HTERT RPE-1 (cell line): ENCODE data around the gene ADAM8.

Source experiments
- in situ Hi-C: fragments of 300-500 bp; cut with MboI; formaldehyde crosslinking; loops from 4 replicates; pipeline ENCODE4 v1.14.3; 2020; ENCODE audit warnings: low sequenced_read_pairs

Gene ADAM8

DNA sequence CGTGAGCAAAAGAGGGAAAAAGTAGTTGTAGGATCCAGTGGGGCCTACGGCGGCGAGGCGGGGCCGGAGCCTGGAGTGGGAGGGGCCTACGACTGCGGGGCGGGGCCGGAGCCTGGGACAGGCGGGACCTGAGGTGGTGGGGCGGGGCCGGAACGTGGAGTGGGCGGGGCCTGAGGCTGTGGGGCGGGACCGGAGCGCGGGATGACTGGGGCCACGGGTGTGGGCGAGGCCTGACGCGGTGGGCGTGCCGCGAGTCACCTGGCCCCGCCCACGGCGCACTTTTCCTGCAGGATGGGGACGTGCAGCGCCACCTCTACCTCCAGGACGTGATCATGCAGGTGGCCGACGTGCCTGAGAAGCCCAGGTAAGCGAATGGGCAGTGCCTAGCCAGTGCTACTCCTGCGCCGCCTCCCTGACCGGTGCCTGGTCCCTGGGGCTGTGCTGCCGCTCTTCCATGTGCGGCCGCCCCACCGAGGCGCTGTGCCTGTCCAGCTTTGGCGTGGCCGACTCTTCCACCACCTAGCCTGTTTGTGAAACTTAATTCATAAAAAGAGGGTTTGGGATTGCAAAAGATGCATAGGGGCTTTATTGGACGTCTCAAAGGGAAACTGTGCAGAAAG, 32.5 kb upstream of the ADAM8 start:
- in situ Hi-C loops = no loop called here

DNA sequence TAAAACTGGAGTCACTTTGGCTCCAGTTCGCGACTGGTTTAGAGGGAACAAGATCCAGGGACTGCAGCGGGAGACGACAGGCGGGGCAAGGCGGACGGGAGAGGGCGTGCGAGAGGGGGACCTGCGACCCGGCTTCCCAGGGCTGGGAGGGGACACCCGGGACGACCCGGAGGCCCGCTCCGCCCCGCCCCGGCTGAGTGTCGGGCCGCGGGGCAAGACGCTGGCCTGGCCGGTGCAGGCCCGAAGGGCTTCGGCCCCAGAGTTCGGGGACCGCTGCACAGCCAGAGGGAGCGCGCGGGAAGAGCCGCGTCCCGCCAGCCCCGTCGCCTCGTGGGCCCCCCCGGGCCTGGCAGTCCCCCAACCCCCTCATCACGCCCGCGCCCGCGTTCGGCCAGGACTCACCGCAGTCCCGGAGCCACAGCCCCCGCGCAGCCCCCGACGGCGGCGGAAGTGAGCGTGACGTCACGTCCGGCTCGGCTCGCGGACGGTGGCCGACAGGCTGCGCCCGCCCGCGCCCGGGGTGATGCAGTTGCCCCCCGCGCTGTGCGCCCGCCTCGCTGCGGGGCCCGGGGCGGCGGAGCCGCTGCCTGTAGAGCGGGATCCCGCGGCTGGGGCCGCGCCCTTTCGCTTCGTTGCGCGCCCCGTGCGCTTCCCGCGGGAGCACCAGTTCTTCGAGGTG, 31.9 kb upstream of the ADAM8 start, which contains the start of the genes TUBGCP2 and ZNF511:
Gene TUBGCP2 (minus strand): TSS at position 452 of the 679 bp plus-strand sequence. CDS start 5,931 bp downstream, outside the sequence.
Gene ZNF511 (plus strand): TSS at position 494 of the 679 bp plus-strand sequence. CDS start 30 bp downstream, at position 524.
- in situ Hi-C loops = no loop called here

DNA sequence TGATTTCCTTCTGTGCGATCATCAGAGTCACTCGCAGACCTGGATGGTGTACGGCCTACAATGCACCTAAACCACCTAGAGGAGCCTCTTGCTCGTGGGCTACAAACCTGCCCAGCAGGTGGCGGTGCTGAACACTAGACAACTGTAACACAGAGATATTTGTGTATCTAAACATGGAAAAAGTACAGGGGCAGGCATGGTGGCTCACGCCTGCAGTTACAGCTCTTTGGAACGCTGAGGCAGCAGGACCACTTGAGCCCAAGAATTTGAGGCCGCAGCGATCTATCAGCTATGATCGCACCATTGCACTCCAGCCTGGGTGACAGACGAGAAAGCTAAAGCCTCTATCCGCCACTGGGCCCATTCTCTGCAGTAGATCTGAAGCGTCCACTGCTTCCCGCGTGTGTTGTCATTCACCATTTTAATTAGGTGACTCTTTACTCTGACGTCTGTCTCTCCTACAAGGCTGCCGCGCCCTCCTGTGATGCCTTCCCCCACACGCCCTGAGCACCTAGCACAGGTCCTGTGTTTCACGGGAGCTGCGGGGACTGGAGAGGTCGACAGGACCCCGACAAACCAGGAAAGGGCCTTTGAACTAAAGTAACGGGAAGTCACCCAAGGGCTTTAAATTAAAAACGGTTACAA, 31.2 kb upstream of the ADAM8 start:
- in situ Hi-C loops = no loop called here

DNA sequence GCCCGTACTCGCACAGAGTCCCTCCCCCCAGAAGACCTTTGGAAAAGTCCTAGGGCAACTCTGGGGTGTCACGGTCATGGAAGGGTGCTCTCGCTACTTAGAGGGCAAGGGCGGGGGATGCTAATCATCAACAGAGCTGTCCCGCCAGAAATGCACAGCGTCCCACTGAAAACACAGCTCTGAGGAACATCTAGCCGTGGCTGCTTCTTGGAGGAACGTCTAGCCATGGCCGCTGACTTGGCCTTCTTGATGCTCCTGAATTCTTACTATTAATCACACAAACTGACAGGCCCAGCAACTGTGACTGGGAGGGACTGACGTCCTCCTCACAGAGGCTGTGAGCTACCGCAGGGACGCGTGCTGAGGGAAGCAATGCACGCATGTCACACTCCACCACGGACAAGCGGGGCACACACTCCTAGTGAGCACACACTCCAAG, 30.3 kb upstream of the ADAM8 start:
- in situ Hi-C loops = no loop called here

DNA sequence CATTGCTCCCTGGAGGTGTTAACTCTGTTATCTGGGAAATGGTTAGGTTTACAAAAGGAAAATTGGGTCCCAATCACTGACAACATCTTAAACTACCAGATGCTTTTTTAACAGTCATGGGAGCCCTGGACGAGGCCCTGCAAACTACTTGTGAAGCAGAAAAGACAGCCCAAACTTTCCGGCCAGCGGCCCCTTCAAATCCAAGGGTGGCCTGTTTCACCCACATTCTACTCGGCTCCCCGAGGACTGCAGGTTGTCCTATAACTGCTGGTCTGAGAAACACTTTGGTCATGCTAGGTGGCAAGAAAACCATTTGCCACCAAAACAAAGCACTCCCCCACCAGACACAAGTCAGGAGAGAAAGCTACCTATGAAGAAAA, 29.4 kb upstream of the ADAM8 start:
- in situ Hi-C loops = no loop called here

DNA sequence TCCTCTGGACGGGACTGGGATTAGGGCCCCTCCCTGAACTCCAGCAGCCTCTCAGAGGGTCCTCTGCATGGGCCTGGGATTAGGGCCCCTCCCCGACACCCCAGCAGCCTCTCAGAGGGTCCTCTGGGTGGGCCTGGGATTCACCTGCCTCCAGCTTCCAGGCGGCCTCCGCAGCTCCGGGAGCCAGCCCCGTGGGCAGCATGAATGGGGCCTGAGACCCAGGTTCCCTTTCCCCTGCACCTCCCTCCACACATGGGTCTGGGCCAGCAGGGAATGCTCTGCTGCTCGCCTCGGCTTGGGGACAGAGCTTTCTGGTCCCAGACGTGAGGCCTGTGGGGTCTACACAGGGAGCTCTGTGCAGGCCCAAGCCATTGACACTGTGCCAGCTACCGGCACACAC, 26.5 kb upstream of the ADAM8 start:
- in situ Hi-C loops = no loop called here

DNA sequence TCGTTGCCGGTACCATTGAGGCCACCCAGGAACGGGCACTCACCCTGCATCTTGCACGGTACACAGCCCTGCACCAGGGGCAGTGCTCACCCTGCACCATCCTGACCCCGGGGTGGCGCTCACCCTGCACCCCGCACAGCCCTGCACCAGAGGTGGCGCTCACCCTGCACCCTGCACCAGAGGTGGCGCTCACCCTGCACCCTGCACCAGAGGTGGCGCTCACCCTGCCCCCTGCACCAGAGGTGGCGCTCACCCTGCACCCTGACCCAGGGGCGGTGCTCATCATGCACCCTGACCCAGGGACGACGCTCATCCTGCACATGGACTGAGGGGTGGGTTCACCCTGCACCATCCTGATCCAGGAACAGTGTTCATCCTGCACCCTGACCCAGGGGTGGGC, 25.6 kb upstream of the ADAM8 start:
- in situ Hi-C loops = no loop called here

DNA sequence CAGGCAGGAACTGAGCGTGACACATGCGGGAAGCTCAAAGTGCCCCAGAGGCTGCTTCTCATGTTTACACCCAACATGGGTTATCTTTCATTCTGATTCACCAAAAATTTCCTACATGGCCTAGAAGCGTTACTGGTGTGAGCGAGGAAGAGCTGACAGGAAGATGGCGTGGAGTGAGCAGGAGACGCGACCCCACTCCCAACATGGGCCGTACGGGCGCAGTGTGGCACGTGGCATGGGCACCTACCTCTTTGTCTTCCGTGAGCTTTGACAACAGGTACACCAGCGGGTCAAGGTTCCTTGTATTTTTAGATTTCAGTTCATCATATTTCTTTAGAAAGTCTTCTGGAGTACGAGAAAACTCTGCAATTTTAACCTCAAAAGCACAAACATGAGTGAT, 23.1 kb upstream of the ADAM8 start:
- in situ Hi-C loops = no loop called here

DNA sequence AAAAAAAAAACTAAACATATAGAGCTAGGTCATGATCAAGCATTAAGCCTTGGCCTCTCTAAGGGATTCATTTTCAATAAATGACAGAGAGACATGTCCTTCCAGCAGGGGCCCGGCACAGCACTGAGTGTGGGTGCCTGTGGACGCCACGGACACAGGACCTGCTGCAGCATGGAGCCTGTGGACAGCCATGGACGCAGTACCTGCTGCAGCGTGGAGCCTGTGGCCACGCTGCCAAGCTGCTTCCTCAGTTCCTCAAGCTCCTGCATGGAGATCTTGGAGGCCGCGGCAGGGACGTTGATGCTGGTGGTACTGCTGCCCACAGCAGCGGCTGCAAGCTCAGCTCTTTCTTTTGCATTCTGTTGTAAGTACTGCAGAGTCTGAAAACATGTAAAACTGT, 22.6 kb upstream of the ADAM8 start:
- in situ Hi-C loops = no loop called here

DNA sequence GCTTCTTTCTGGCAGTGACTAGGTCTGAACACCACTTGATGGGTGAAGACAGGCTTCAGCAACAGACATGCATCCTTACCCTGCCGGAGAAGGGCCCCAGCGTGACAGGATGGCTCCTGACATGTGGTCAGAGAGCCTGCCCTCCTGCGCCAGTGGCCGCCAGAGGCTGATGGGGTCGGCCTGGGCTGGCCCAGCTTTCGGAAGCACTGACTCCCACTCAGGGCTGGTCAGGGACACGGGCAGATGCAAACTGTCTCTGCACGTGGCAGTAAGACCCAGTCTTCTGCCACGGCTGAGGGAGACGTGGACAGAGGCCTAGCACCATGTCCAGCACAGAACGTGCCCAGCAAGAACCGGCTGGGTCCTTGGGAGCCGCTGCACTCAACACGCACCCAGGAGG, 21.8 kb upstream of the ADAM8 start:
- in situ Hi-C loops = no loop called here

DNA sequence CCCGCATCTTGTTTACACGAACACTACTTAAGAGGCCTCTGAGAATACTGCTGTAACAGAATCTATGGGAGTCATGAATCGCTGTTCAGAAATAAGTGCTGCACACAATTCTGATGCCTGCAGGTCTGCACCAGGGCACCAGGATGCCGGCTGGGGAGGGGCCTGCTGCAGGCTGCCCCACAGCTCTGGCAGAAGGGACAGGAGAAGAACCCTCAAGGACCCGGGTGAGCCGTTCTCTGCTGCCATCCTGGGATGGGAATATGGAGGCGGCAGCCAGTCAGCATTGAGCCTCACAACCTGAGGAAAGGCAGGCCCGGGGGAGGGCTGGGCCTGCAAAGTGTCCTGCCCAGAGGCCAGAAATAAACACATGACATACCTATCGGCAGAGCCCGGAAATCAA, 20.8 kb upstream of the ADAM8 start:
- in situ Hi-C loops = no loop called here

DNA sequence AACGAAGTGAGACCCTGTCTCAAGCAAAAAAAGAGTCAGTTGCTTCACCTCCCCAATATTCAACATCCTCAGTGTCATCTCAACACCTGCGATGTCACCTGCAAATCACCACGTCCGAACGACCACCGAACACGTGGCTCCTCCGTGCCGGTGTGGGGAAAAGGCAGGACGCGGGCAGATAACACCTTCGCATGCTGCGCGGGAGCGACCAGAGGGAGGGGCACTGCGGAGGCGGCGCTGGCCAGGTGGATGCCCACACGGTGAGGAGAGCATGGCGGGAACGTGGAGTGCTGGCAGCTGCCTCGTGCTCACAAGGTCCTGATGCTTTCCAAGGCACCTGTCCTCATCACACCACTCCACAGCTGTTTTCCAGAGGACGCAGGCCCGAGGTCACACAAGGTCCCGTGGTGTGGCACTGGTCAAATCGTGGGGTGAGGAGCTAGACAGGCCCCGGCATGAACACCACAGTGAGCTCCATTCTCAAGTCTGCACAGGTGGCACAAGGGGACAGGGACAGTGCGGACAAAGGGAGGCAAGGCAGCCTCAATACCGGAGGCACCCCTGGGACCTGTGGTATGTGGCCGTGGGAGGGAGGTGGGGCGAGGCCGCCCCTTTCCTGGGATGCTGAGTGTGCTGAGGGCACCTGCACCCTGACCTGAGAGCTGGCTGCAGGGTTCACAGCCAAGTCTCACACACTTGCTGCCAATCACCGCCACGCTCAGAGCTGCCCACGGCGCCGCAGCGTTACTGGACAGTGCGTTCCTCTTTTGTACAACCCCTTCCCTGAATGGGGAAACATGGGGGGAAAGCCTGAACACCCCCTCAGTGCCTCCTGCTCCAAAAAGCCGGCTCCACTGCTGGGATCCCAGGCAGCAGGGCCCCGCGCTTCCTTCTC, 19.0 kb upstream of the ADAM8 start:
- in situ Hi-C loops = no loop called here

DNA sequence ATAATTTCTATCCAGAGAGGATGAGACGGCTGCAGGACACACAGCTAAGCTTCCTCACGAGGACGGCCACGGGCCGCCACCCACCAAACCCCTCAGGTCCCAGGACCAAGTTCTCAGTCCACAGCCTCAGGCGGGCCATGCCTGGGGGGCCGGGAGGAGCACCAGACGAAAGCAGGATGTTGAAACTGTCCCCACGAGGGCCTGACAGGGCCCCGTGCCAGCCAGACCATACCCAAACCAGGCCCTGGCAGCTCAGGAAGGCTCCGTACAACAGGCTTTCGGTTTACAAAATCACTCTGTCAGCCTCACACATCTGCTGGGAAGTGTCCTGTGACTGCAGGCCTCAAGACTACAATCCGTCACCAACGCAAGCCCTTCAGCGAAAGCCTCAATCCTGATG, 17.5 kb upstream of the ADAM8 start:
- in situ Hi-C loops = no loop called here

DNA sequence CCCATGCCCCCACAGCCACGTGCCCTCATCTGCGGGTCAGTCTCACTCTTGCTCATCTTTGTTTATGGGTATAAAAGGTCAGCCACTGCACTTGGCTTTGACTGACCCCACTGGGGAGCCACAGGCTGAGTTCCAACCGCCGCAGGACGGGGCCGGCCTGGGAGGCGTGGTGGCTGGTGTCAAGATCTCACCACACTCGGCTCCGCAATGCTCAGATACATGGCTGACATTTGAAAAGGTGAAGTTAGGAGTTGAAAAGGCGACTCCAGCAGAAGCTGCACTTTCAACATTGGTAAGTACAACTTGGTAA, 17.1 kb upstream of the ADAM8 start:
- in situ Hi-C loops = no loop called here

DNA sequence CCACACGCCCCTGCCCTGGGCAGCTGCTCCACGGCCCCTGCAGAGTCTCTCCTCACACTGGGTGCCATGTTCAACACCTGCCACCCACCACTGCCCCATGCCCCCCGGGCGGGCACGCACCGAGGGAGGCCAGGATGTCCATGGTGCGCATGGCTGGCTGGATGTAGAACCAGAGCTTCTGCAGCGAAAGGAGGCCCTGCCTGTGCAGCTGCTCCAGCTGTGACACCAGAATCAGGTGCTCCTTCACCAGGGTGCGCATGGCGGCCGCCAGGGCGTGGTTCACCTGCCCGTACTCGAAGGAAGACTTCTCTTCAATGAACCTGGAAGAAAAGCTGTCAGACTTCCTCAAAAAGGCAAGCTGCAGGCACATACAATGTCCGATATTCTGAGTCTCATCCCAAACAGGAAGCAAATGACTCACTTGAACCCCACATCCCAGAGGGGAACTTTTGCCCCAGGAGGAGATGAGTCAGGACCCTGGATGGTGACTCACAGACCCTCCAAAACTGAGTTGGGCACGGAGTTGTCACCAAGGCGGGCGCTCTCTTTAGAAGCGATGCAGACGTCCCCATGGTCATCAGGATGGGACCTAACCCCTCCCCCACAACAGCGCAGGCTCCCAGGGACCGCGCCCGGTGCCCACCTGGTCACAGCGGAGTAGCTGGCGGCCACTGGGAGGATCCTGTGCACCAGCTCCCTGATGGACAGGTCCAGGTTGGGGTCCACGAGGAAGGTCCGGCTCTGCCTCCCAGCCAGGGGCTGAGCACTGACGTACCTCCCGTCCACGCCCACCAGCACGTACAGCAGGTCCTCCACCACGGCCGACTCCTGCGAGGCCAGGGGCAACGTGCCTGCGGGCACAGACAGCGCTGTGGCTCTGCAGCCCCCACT, 16.5 kb upstream of the ADAM8 start:
- in situ Hi-C loops = no loop called here

DNA sequence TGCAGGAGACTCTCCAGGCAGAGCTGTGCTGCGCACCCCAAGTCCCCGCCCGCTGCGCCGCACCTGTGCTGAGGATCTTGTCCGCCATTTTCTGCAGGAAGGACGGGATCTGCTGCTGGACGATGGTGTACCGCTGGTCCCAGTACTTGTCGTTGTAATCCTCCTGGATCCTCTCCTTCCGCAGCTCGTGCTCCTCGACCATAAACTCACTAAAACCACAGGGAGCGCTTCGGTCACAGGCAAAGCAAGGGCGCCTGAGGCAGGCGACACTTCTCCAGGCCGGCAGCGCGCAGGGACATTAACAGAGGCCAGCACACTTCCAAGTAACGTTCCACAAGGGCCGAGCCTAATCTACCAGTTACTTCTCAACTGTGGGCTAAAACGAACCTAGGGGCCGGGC, 13.1 kb upstream of the ADAM8 start:
- in situ Hi-C loops = no loop called here

DNA sequence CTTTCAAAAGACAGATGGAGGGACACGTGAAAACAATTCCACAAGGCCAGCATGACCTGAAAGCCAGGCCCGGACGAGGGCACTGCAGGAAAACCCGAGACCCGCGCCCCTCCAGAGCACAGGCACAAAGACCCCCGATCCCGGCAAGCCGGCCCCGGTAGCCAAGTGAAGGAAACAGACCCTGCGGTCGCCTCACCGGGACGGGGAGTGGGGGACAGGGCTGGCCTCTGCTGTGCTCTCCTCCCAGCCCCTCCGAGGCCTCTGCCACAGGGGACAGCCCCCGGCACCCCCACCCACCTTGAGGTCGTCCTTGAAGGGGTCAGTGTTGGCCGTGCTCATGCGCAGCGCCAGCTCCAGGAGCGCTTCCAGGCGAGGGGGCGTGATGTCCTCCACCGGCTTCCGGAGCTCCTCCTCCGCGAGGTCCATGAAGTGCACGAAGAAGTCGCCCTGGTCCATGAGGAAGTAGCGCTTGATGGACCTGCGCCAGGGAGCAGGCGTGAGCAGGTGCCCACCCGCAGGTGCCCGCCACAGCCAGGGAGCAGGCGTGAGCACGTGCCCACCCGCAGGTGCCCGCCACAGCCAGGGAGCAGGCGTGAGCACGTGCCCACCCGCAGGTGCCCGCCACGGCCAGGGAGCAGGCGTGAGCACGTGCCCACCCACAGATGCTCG, 11.3 kb upstream of the ADAM8 start:
- in situ Hi-C loops = no loop called here

DNA sequence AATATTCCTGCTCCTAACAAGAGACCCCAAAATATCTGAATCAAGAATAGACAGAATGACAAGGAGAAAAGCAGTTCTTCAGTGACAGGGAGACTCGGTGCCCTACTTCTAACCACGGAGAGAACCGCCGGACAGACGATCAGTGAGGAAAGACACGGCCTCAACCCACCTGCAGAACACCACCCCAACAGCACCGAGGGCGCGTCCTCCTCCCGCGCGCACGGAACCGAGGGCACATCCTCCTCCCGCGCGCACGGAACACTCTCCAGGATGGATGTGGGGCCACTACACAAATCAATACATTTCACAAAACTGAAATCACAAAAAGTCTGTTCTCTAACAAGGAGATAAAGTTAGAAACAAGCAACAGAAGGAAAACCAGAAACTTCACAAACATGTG, 9.7 kb upstream of the ADAM8 start:
- in situ Hi-C loops = no loop called here

DNA sequence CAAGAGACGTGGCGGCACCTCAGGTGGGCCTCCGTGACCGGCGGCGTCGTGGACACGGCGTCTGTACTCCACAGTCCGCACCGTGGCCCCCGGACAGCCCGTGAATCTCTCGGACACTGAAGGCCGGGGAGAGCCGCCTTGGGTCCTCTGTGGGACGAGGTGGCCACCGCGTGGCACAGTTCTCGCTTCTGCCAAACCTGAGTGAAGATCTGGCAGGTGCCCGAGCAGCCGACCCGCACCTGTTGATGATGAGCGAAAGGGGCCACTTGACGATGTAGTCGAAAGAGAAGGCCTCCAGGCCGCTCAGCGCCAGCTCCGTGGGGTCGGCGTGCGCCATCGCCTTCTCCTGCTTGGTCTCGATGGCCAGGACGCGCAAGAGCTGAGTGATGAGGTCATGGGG, 8.5 kb upstream of the ADAM8 start:
- in situ Hi-C loops = no loop called here

DNA sequence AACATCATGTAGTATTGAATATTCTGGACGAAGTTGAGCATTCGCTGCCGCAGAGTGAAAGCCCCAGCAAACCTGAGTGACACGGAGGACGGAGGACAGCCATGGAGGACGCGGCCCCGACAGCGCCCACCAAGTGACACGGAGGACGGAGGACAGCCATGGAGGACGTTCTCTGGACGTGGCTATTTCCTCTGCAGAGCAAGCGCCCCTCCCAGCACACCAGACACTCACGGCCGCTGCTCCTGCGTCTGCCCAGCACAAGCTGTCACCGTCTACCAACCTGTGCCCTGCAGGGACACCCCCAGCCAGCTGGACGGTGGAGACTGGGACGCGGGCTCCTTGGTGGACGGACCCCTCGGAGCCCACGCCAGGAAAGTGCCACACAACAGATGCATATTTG, 7.3 kb upstream of the ADAM8 start:
- in situ Hi-C loops = no loop called here
